Keratinocyte (primary cell): ENCODE results near the gene TIA1. TPM values are rescaled to one million over a fixed set of nuclear protein-coding genes. Genes with fewer than 3 reads are reported as not detected.

Experiments used
- DNase-seq: peaks from one replicate; pipeline ENCODE4 v3.0.0-alpha.2; 2011; ENCODE audit warnings: low read depth, missing footprints, low spot score
- FAIRE-seq: peaks from 2 replicates; lab custom pipeline; 2011; peaks lifted over from hg19 to GRCh38; lab: Jason Lieb, UNC
- H2AFZ ChIP-seq: 2 replicates; pipeline ENCODE4 v1.6.0; 2012; ENCODE audit warnings: low read length, control low read depth, inconsistent platforms; ENCODE audit not compliant: control insufficient read depth
- H3K27ac ChIP-seq: 2 replicates; pipeline ENCODE4 v1.5.1; 2011; ENCODE audit warnings: low read length; ENCODE audit not compliant: control insufficient read depth, insufficient read depth
- H3K27me3 ChIP-seq: 3 replicates; pipeline ENCODE4 v1.6.0; 2011; ENCODE audit warnings: low read length; ENCODE audit not compliant: control insufficient read depth, insufficient read depth; ENCODE audit errors: extremely low read depth
- H3K36me3 ChIP-seq, 2 experiments: 2 replicates in 1 of 2; 3 replicates in 1 of 2; pipeline ENCODE4 v1.5.1; 2011; ENCODE audit warnings: low read length in 2 of 2, mild to moderate bottlenecking in 1 of 2; ENCODE audit not compliant: control insufficient read depth in 2 of 2, insufficient read depth in 2 of 2; ENCODE audit errors: extremely low read depth in 1 of 2
- H3K4me1 ChIP-seq: 3 replicates; pipeline ENCODE4 v1.5.1; 2011; ENCODE audit warnings: low read length; ENCODE audit not compliant: control insufficient read depth, insufficient read depth; ENCODE audit errors: extremely low read depth
- H3K4me2 ChIP-seq: 3 replicates; pipeline ENCODE4 v1.6.0; 2011; ENCODE audit warnings: low read depth, low read length; ENCODE audit not compliant: control insufficient read depth, insufficient read depth; ENCODE audit errors: extremely low read depth
- H3K4me3 ChIP-seq, 3 experiments: fragments of 200-600 bp in 1 of 3; sonication (generic) in 1 of 3; 2 replicates in 2 of 3; 3 replicates in 1 of 3; pipeline ENCODE4 v1.5.1; 2011 to 2016; ENCODE audit warnings: low read length in 3 of 3, mild to moderate bottlenecking in 3 of 3, control low read depth in 2 of 3, inconsistent platforms in 1 of 3, low read depth in 1 of 3, mixed read lengths in 1 of 3, mixed run types in 1 of 3, moderate library complexity in 1 of 3; ENCODE audit not compliant: control insufficient read depth in 2 of 3, insufficient read depth in 2 of 3; ENCODE audit errors: extremely low read depth in 1 of 3
- H3K79me2 ChIP-seq: 2 replicates; pipeline ENCODE4 v1.6.0; 2012; ENCODE audit warnings: low read length; ENCODE audit not compliant: control insufficient read depth, insufficient read depth
- H3K9ac ChIP-seq: 3 replicates; pipeline ENCODE4 v1.6.0; 2011; ENCODE audit warnings: low read length; ENCODE audit not compliant: control insufficient read depth, insufficient read depth; ENCODE audit errors: extremely low read depth
- H3K9me1 ChIP-seq: 3 replicates; pipeline ENCODE4 v1.6.0; 2011; ENCODE audit warnings: low read length; ENCODE audit not compliant: control insufficient read depth, insufficient read depth; ENCODE audit errors: extremely low read depth
- H3K9me3 ChIP-seq: 2 replicates; pipeline ENCODE4 v1.5.1; 2012; ENCODE audit warnings: low read depth, low read length; ENCODE audit not compliant: control insufficient read depth
- H4K20me1 ChIP-seq: 3 replicates; pipeline ENCODE4 v1.6.0; 2011; ENCODE audit warnings: low read length; ENCODE audit not compliant: control insufficient read depth, insufficient read depth; ENCODE audit errors: extremely low read depth
- CTCF ChIP-seq, 3 experiments: IDR thresholded peaks in 1 of 3; conservative IDR thresholded peaks in 1 of 3; optimal IDR thresholded peaks in 1 of 3; 2 replicates in 2 of 3; 3 replicates in 1 of 3; pipeline versions ENCODE3 to v1.5.1; 2011; ENCODE audit warnings: low read length in 3 of 3, mild to moderate bottlenecking in 3 of 3, moderate library complexity in 2 of 3, control low read depth in 1 of 3, inconsistent platforms in 1 of 3; ENCODE audit not compliant: insufficient read depth in 2 of 3; ENCODE audit errors: extremely low read depth in 1 of 3
- EZH2 ChIP-seq: IDR thresholded peaks from one replicate; pipeline ENCODE4 v1.6.1; 2012; ENCODE audit warnings: inconsistent platforms, mild to moderate bottlenecking, low read length, moderate library complexity
- dilution Hi-C: fragments of 300-500 bp; cut with MboI; formaldehyde crosslinking; loops from one replicate; pipeline ENCODE4 v1.7.0; 2020; ENCODE audit warnings: low sequenced_read_pairs; ENCODE audit not compliant: extremely low pct_ligation_motif_present
- polyA plus RNA-seq, 5 experiments: library from polyadenylated mRNA; depleted of rRNA in 3 of 5; stranded (reverse) in 3 of 5; stranded (forward) in 1 of 5; unstranded in 1 of 5; fragments of >200 nt; gene quantifications; 1 replicate in 1 of 5; 2 replicates in 3 of 5; 3 replicates in 1 of 5; pipeline versions ENCODE4 v1.2.1 to v1.2.3, GENCODE V29; 2011 to 2012; ENCODE audit warnings: missing spikeins in 2 of 5, low read depth in 1 of 5, low replicate concordance in 1 of 5

Gene TIA1
- polyA plus RNA-seq, 1 donor (not counting 4 experiments of a cell fraction or from before 2014, with no cell fraction given), result 76.3 TPM

DNA sequence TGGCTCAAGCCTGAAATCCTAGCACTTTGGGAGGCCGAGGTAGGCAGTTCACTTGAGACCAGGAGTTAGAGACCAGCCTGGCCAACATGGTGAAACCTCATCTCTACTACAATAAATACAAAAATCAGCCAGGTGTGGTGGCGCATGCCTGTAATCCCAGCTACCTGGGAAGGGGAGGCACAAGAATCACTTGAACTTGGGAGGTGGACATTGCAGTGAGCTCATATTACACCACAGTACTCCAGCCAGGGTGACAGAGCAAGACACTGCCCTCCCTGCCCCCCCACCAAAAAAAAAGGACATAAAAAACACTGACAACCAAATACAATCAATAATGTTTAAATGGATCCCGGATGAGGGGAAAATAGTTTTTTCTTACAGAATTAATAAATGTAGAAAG lies 7.8 kb downstream of the TIA1 start:
- no peak overlapping the region for H3K4me2 ChIP-seq
- no peak for FAIRE-seq
- no peaks in the 10 kb centered on the region for H3K9me1 ChIP-seq
- peaks cover 5% of the 10 kb centered on the region for H3K4me1 ChIP-seq
- no peak overlapping the region for H3K9ac ChIP-seq
- H3K9me3 ChIP-seq, result no peaks in the 10 kb centered on the region
- H3K79me2 ChIP-seq, result peaks cover 81% of the 10 kb centered on the region
- H3K27me3 ChIP-seq, result no peaks in the 10 kb centered on the region
- no peak overlapping the region for H3K4me3 ChIP-seq
- peaks cover under 1 to 9% of the 10 kb centered on the region in 2 experiments for H3K36me3 ChIP-seq
- no peak for TF ChIP-seq CTCF (optimal IDR thresholded peaks at IDR 0.05 in 1 of 3, IDR thresholded peaks at IDR 0.05 in 1 of 3, conservative IDR thresholded peaks at IDR 0.05 in 1 of 3; ENCODE audit: extremely low read depth in 1 of 3, insufficient read depth in 2 of 3, low read length in 3 of 3)
- TF ChIP-seq EZH2, result no peak
- H4K20me1 ChIP-seq, result no peaks in the 10 kb centered on the region
- no peak for DNase-seq
- H3K27ac ChIP-seq, result no peak overlapping the region
- H2AFZ ChIP-seq, result no peak overlapping the region
- dilution Hi-C loops, result no loop called here

- no peaks in the 10 kb centered on the region for H3K9me3 ChIP-seq
- H3K9ac ChIP-seq, result no peak overlapping the region
- no peaks in the 10 kb centered on the region for H4K20me1 ChIP-seq
- H3K4me2 ChIP-seq, result no peak overlapping the region
- no peak overlapping the region for H3K27ac ChIP-seq
- DNase-seq (no peak), FAIRE-seq (no peak)
- no peaks in the 10 kb centered on the region for H3K9me1 ChIP-seq
- dilution Hi-C loops, result no loop called here
- peaks cover 8 to 14% of the 10 kb centered on the region in 2 experiments for H3K36me3 ChIP-seq
- H2AFZ ChIP-seq, result no peak overlapping the region
- H3K79me2 ChIP-seq, result peaks cover 20% of the 10 kb centered on the region
- H3K27me3 ChIP-seq, result no peaks in the 10 kb centered on the region
- H3K4me3 ChIP-seq, result no peak overlapping the region
- peaks cover 5% of the 10 kb centered on the region for H3K4me1 ChIP-seq
- TF ChIP-seq EZH2 (no peak), CTCF (optimal IDR thresholded peaks at IDR 0.05 in 1 of 3, IDR thresholded peaks at IDR 0.05 in 1 of 3, conservative IDR thresholded peaks at IDR 0.05 in 1 of 3; ENCODE audit: extremely low read depth in 1 of 3, insufficient read depth in 2 of 3, low read length in 3 of 3) (no peak)
Measured at GRCh38 chr2:70233926-70234325, 14.5 kb downstream of the TIA1 start.
